ENCODE results near the gene TXK. TPM values are rescaled to one million over a fixed set of nuclear protein-coding genes. Genes with fewer than 3 reads are reported as not detected.

TXK gene
- total and polyA plus RNA-seq, 2 of the 13 experiments (the other 11 are each of a cell fraction or from before 2014, with no cell fraction given): not detected

- TF ChIP-seq FOXO1 (CRISPR knock-in tag; IDR thresholded peaks at IDR 0.05) (peak; percentile 72; the same call in 1 of the 2 replicates), HNF1B (CRISPR knock-in tag; IDR thresholded peaks at IDR 0.05) (no peak), SOX13 (IDR thresholded peaks at IDR 0.05) (no peak), SOX13 (CRISPR knock-in tag; conservative IDR thresholded peaks at IDR 0.05 in 1 of 2, IDR thresholded peaks at IDR 0.05 in 1 of 2) (peak in 1 of 2 experiments; percentile 80; a peak in 2 of 4 replicates), ZNF7 (CRISPR knock-in tag; IDR thresholded peaks at IDR 0.05) (peak; percentile 96), ARID5B (CRISPR knock-in tag; IDR thresholded peaks at IDR 0.05) (peak; percentile 79), GATAD1 (CRISPR knock-in tag; IDR thresholded peaks at IDR 0.05) (0 out of 2 replicates have a peak, but pooled peaks have one; percentile 4), ZNF44 (CRISPR knock-in tag; IDR thresholded peaks at IDR 0.05) (no peak), RXRB (CRISPR knock-in tag; IDR thresholded peaks at IDR 0.05; ENCODE audit: borderline replicate concordance) (peak; percentile 91), NR2F1 (CRISPR knock-in tag; IDR thresholded peaks at IDR 0.05) (peak; percentile 54 to 62; a peak in 3 of 4 replicates), FOXA1 (IDR thresholded peaks at IDR 0.05) (no peak), FOXA1 (CRISPR knock-in tag; IDR thresholded peaks at IDR 0.05) (peak; percentile 67), TBX2 (CRISPR knock-in tag; IDR thresholded peaks at IDR 0.05; ENCODE audit: borderline replicate concordance) (peak; percentile 63; the same call in 1 of the 2 replicates), RFXANK (CRISPR knock-in tag; IDR thresholded peaks at IDR 0.05) (no peak), MIXL1 (CRISPR knock-in tag; IDR thresholded peaks at IDR 0.05) (peak; percentile 87), HNF4A (CRISPR knock-in tag; IDR thresholded peaks at IDR 0.05) (peak; percentile 71), HNF1A (IDR thresholded peaks at IDR 0.05; ENCODE audit: low read depth) (0 out of 2 replicates have a peak, but pooled peaks have one; percentile 21), HNF1A (CRISPR knock-in tag; IDR thresholded peaks at IDR 0.05; ENCODE audit: borderline replicate concordance) (no peak), NAIF1 (CRISPR knock-in tag; IDR thresholded peaks at IDR 0.05; ENCODE audit: borderline replicate concordance) (no peak), ISL2 (CRISPR knock-in tag; IDR thresholded peaks at IDR 0.05) (0 out of 2 replicates have a peak, but pooled peaks have one; percentile 23), NR2F6 (IDR thresholded peaks at IDR 0.05) (peak; percentile 77), NR2F6 (CRISPR knock-in tag; IDR thresholded peaks at IDR 0.05) (peak; percentile 87), ZNF331 (CRISPR knock-in tag; IDR thresholded peaks at IDR 0.05) (peak; percentile 24; the same call in 1 of the 2 replicates), CHD4 (IDR thresholded peaks at IDR 0.05; ENCODE audit: borderline replicate concordance, low read length) (0 out of 2 replicates have a peak, but pooled peaks have one; percentile 76)
Measured at GRCh38 chr4:48038666-48039065, 95.4 kb downstream of the TXK start (continued).

All from HepG2 (cell line).